Ovary (tissue), 9 donors: ENCODE measurements around the gene CGB8. TPM values are rescaled to one million over a fixed set of nuclear protein-coding genes. Genes with fewer than 3 reads are reported as not detected.

ENCODE experiments used
- DNase-seq, 5 donors: peaks; one replicate each; pipeline ENCODE4 v3.0.0-alpha.2; 2019 to 2020
- H3K27ac ChIP-seq, 2 donors: fragments of 200-600 bp; one replicate each; pipeline versions ENCODE4 v1.5.1 to v1.8.0; 2019 to 2022
- H3K27me3 ChIP-seq: fragments of 200-600 bp; one replicate; pipeline ENCODE4 v1.8.0; 2022
- H3K36me3 ChIP-seq: fragments of 200-600 bp; sonication (generic); one replicate; pipeline ENCODE4 v1.5.1; 2019
- H3K4me1 ChIP-seq: one replicate; pipeline ENCODE4 v1.8.1; 2013; ENCODE audit warnings: mild to moderate bottlenecking, moderate library complexity; ENCODE audit not compliant: insufficient read depth
- H3K4me3 ChIP-seq: fragments of 200-600 bp; sonication (generic); one replicate; pipeline ENCODE4 v1.5.1; 2017
- H3K9me3 ChIP-seq, 2 donors: fragments of 200-600 bp in 1 of 2; sonication (generic) in 1 of 2; one replicate each; pipeline versions ENCODE4 v1.5.1 to v1.8.1; 2013 to 2019; ENCODE audit warnings: mild to moderate bottlenecking in 1 of 2, moderate library complexity in 1 of 2
- CTCF ChIP-seq, 3 donors: fragments of 450-650 bp in 2 of 3; fragments of 200-600 bp in 1 of 3; IDR thresholded peaks; one replicate each; pipeline versions ENCODE4 v1.5.1 to v1.8.0; 2016 to 2022; ENCODE audit warnings: antibody characterized with exemption in 3 of 3, mild to moderate bottlenecking in 1 of 3
- EP300 ChIP-seq: sonication (generic); formaldehyde crosslinking; IDR thresholded peaks from one replicate; pipeline ENCODE4 v1.6.1; 2017; ENCODE audit warnings: antibody characterized with exemption
- POLR2A ChIP-seq: fragments of 450-650 bp; IDR thresholded peaks from one replicate; pipeline ENCODE4 v1.6.1; 2017; ENCODE audit warnings: antibody characterized with exemption, mild to moderate bottlenecking, moderate library complexity
- WGBS, 3 donors: extraction: QIAGEN DNeasy Blood & Tissue Kit in 1 of 3; methylation state at CpG; one replicate each; pipeline versions ENCODE4 v1.1.5 to v1.1.7; 2013 to 2017; 5-methylcytosine and 5-hydroxymethylcytosine counted together
- intact Hi-C, 4 donors: fragments of 100-400 bp; cut with DNase I; formaldehyde crosslinking; loops; one replicate each; pipeline versions ENCODE4 v1.11.0 to v1.15.1; 2022 to 2023
- microRNA-seq, 3 donors: library from miRNA; unstranded; fragments of <30 nt; microRNA quantifications; one replicate each; pipeline versions ENCODE4 to v1.2.0, GENCODE V29; 2019 to 2020
- polyA plus RNA-seq, 2 donors: library from polyadenylated mRNA; stranded (reverse); fragments of 200-250 nt in 1 of 2; fragments of 350-450 nt in 1 of 2; fragmentation: Illumina TruSeq in 1 of 2; extraction: RNeasy Lipid Tissue Mini Kit (QIAGEN cat#74804) in 1 of 2; gene quantifications; one replicate each; pipeline ENCODE4 v1.2.3, GENCODE V29; 2013 to 2014
- small RNA-seq: library from RNA; depleted of rRNA; stranded (forward); fragments of <200 nt; gene quantifications from one replicate; pipeline ENCODE3, GENCODE V24; 2016
- total RNA-seq, 7 donors: library from RNA; depleted of rRNA in 2 of 7; stranded (reverse); fragments of >200 nt in 2 of 7; fragmentation: NEBNext Ultra II Directional in 3 of 7; extraction: Animal tissue kit (Norgen Biotek cat#: 25700) in 3 of 7; gene quantifications; one replicate each; pipeline versions ENCODE4 v1.1.0 to v1.2.4, GENCODE V29; 2016 to 2023
- donor health status: DM: no; HTN: no; CAD: no; lungs with moderate emphysema.
- donor health status: DM: no; HTN: no; CAD: no.
- donor health status: Bipolar disorder and iron deficiency.
- donor health status: DM: yes; HTN: yes; CAD: no.
- donor health status: DM: no; HTN: no; CAD: no.
- donor health status: DM: yes; HTN: yes; CAD: no.

Gene CGB8
- total and polyA plus RNA-seq, 9 donors = 0.46 TPM; not detected in 8

- Histone ChIP-seq H3K36me3 (no peaks in the 10 kb centered on the region), H3K9me3 (no peaks in the 10 kb centered on the region), H3K4me1 (peaks cover 4% of the 10 kb centered on the region), H3K27me3 (no peaks in the 10 kb centered on the region), H3K4me3 (no peak overlapping the region), H3K27ac (no peak overlapping the region)
- TF ChIP-seq EP300 (no peak), CTCF (IDR thresholded peaks at IDR 0.05) (no peak), POLR2A (no peak)
- intact Hi-C loops = no loop called here
- no peak for DNase-seq
- 75 to 83% (median 78%) methylated on average over 5 of the region's 5 CpGs for WGBS, 3 donors
Measured at GRCh38 chr19:48997972-48998371, 50.9 kb downstream of the CGB8 start.

Small RNA genes lying within 50 kb of the gene (microRNA-seq; reads per million reads assigned to microRNA genes)
- gene MIR6798 = 0 to 0.16 (median 0) reads per million in 3 donors

Small RNA genes lying within 50 kb of the gene (small RNA-seq; reads per million reads assigned to genes)
- not detected for gene MIR6798
- gene RN7SL708P = not detected

Other genes starting within 250 kb of the CGB8 start
- 10 to 100 TPM; 29.1 to 73.6 (median 55.5) TPM for gene BCAT2, start 238.1 kb downstream of the CGB8 start, total RNA-seq
- 10 to 100 TPM in 1 of 2 donors, 1 to 10 TPM in 1; 7.8 to 70.5 TPM for gene BCAT2, start 238.1 kb downstream of the CGB8 start, polyA plus RNA-seq
- 10 to 100 TPM; 22.9 to 82.8 (median 46.1) TPM for gene HSD17B14, start 212.6 kb downstream of the CGB8 start, total RNA-seq
- gene HSD17B14, start 212.6 kb downstream of the CGB8 start, polyA plus RNA-seq = 10 to 100 TPM; 10.6 to 78.7 TPM
- gene PLEKHA4, start 180.5 kb downstream of the CGB8 start, total RNA-seq = 10 to 100 TPM; 18.3 to 96.5 (median 52.7) TPM
- gene PLEKHA4, start 180.5 kb downstream of the CGB8 start, polyA plus RNA-seq = 10 to 100 TPM; 18.8 to 50.9 TPM
- 100 to 1,000 TPM in 1 of 7 donors, 10 to 100 TPM in 6; 22.8 to 156 (median 40.1) TPM for gene PPP1R15A, start 176.7 kb downstream of the CGB8 start, total RNA-seq
- 10 to 100 TPM; 63.2 to 66.2 TPM for gene PPP1R15A, start 176.7 kb downstream of the CGB8 start, polyA plus RNA-seq
- 1 to 10 TPM in 5 of 7 donors, not detected in 2; 1.8 to 3.3 (median 2.5) TPM for gene TULP2, start 150.4 kb downstream of the CGB8 start, total RNA-seq
- under 1 TPM; 0.35 to 0.40 TPM for gene TULP2, start 150.4 kb downstream of the CGB8 start, polyA plus RNA-seq
- gene NUCB1, start 148.8 kb downstream of the CGB8 start, total RNA-seq = 100 to 1,000 TPM; 128 to 249 (median 189) TPM
- 100 to 1,000 TPM; 141 to 230 TPM for gene NUCB1, start 148.8 kb downstream of the CGB8 start, polyA plus RNA-seq
- gene DHDH, start 115.4 kb downstream of the CGB8 start, total RNA-seq = under 1 TPM in 4 of 7 donors, not detected in 3; 0.28 to 0.78 (median 0.68) TPM
- under 1 TPM in 1 of 2 donors, not detected in 1; 0.52 TPM for gene DHDH, start 115.4 kb downstream of the CGB8 start, polyA plus RNA-seq
- 10 to 100 TPM; 10.6 to 57.7 (median 45.9) TPM for gene BAX, start 94.2 kb downstream of the CGB8 start, total RNA-seq
- gene BAX, start 94.2 kb downstream of the CGB8 start, polyA plus RNA-seq = 10 to 100 TPM; 14.6 to 48.1 TPM
- 1,000 to 10,000 TPM; 1,608 to 2,908 (median 2,022) TPM for gene FTL, start 83.8 kb downstream of the CGB8 start, total RNA-seq
- gene FTL, start 83.8 kb downstream of the CGB8 start, polyA plus RNA-seq = 1,000 to 10,000 TPM; 2,697 to 3,617 TPM
- gene GYS1, start 55.8 kb downstream of the CGB8 start, total RNA-seq = 10 to 100 TPM; 16.3 to 33.6 (median 29.0) TPM
- 10 to 100 TPM; 17.0 to 32.5 TPM for gene GYS1, start 55.8 kb downstream of the CGB8 start, polyA plus RNA-seq
- gene RUVBL2, start 55.2 kb downstream of the CGB8 start, total RNA-seq = 100 to 1,000 TPM in 1 of 7 donors, 10 to 100 TPM in 6; 44.8 to 101 (median 56.6) TPM
- 10 to 100 TPM; 11.4 to 53.1 TPM for gene RUVBL2, start 55.2 kb downstream of the CGB8 start, polyA plus RNA-seq
- gene LHB, start 32.0 kb downstream of the CGB8 start, total RNA-seq = not detected
- not detected for gene LHB, start 32.0 kb downstream of the CGB8 start, polyA plus RNA-seq
- gene CGB3, start 24.8 kb downstream of the CGB8 start, total RNA-seq = not detected
- gene CGB3, start 24.8 kb downstream of the CGB8 start, polyA plus RNA-seq = not detected
- gene CGB2, start 17.2 kb downstream of the CGB8 start, total RNA-seq = not detected
- gene CGB2, start 17.2 kb downstream of the CGB8 start, polyA plus RNA-seq = not detected
- not detected for gene CGB1, start 12.2 kb downstream of the CGB8 start, total RNA-seq
- not detected for gene CGB1, start 12.2 kb downstream of the CGB8 start, polyA plus RNA-seq
- gene CGB5, start 5.3 kb downstream of the CGB8 start, total RNA-seq = not detected
- gene CGB5, start 5.3 kb downstream of the CGB8 start, polyA plus RNA-seq = not detected
- not detected for gene CGB7, start 8.6 kb upstream of the CGB8 start, total RNA-seq
- under 1 TPM in 1 of 2 donors, not detected in 1; 0.15 TPM for gene CGB7, start 8.6 kb upstream of the CGB8 start, polyA plus RNA-seq
- gene NTF4, start 15.7 kb upstream of the CGB8 start, total RNA-seq = under 1 TPM in 3 of 7 donors, not detected in 4; 0.23 to 0.46 (median 0.27) TPM
- gene NTF4, start 15.7 kb upstream of the CGB8 start, polyA plus RNA-seq = under 1 TPM in 1 of 2 donors, not detected in 1; 0.13 TPM
- gene KCNA7, start 23.6 kb upstream of the CGB8 start, total RNA-seq = not detected
- not detected for gene KCNA7, start 23.6 kb upstream of the CGB8 start, polyA plus RNA-seq
- 100 to 1,000 TPM; 181 to 284 (median 252) TPM for gene SNRNP70, start 36.3 kb upstream of the CGB8 start, total RNA-seq
- gene SNRNP70, start 36.3 kb upstream of the CGB8 start, polyA plus RNA-seq = 100 to 1,000 TPM; 133 to 366 TPM
- gene LIN7B, start 65.3 kb upstream of the CGB8 start, total RNA-seq = 1 to 10 TPM; 6.6 to 9.8 (median 8.5) TPM
- gene LIN7B, start 65.3 kb upstream of the CGB8 start, polyA plus RNA-seq = 1 to 10 TPM in 1 of 2 donors, under 1 TPM in 1; 0.82 to 8.9 TPM
- gene C19orf73, start 70.0 kb upstream of the CGB8 start, total RNA-seq = 1 to 10 TPM in 1 of 7 donors, under 1 TPM in 3, not detected in 3; 0.45 to 1.5 (median 0.46) TPM
- under 1 TPM in 1 of 2 donors, not detected in 1; 0.42 TPM for gene C19orf73, start 70.0 kb upstream of the CGB8 start, polyA plus RNA-seq
- 1 to 10 TPM in 6 of 7 donors, under 1 TPM in 1; 0.72 to 6.1 (median 3.2) TPM for gene PPFIA3, start 70.4 kb upstream of the CGB8 start, total RNA-seq
- 1 to 10 TPM in 1 of 2 donors, under 1 TPM in 1; 0.55 to 5.8 TPM for gene PPFIA3, start 70.4 kb upstream of the CGB8 start, polyA plus RNA-seq
- gene HRC, start 106.3 kb upstream of the CGB8 start, total RNA-seq = 1 to 10 TPM in 5 of 7 donors, under 1 TPM in 2; 0.36 to 3.0 (median 2.1) TPM
- 10 to 100 TPM in 1 of 2 donors, 1 to 10 TPM in 1; 4.0 to 10.5 TPM for gene HRC, start 106.3 kb upstream of the CGB8 start, polyA plus RNA-seq
- gene TRPM4, start 108.7 kb upstream of the CGB8 start, total RNA-seq = 10 to 100 TPM in 2 of 7 donors, 1 to 10 TPM in 5; 1.2 to 12.2 (median 8.2) TPM
- gene TRPM4, start 108.7 kb upstream of the CGB8 start, polyA plus RNA-seq = 1 to 10 TPM; 1.1 to 5.1 TPM